ENCODE results near the gene TENM3. TPM values are rescaled to one million over a fixed set of nuclear protein-coding genes. Genes with fewer than 3 reads are reported as not detected.

Gene TENM3
- total RNA-seq, 4 donors from 2014 or later = 5.9 to 61.5 (median 24.6) TPM

DNA sequence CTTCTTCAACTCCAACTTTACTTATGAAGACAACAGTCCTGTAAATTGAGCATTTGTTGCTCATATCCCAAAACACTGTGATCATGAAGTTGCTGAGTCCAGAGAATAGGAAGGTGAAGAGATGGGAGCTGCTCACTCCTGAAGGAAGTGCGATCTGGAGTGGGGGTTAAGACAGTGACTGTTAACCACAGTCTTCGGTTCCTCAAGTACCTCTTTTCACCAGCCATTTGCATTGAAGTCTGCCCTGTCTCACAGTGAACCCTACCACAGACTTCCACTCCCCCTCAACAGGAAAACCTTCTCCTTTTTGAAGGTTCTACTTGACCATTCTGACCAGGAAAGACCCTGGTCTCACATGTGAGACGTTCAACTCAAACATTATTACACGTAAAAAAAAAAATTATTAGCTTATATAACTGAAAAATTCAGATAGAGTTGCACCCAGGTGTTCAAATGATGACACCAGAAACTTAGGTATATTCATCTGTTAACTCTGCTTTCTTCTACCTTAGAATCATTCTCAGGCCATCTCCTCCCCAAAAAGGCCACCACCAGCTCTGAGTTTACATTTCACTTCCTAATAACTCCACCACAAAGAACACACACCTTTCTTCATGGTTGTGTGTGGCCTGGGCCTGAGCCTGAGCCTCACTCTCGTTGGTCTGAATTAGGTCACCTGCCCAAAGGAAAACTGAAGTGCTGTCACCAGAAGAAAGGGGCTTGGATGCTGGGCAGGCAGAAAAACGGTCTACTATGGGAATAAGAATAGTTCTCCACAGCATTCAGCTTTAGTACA, 474.8 kb downstream of the TENM3 start:
- DNase-seq = no peak
- Histone ChIP-seq H3K4me3 (no peak overlapping the region), H3K9me3 (no peaks in the 10 kb centered on the region), H3K36me3 (peaks cover 0 to 3% of the 10 kb centered on the region in 2 donors), H3K27ac (no peak overlapping the region), H3K27me3 (no peaks in the 10 kb centered on the region), H3K4me1 (no peaks in the 10 kb centered on the region)
- no peak for TF ChIP-seq POLR2A (IDR thresholded peaks at IDR 0.05)
- TF ChIP-seq, protein P1, sequence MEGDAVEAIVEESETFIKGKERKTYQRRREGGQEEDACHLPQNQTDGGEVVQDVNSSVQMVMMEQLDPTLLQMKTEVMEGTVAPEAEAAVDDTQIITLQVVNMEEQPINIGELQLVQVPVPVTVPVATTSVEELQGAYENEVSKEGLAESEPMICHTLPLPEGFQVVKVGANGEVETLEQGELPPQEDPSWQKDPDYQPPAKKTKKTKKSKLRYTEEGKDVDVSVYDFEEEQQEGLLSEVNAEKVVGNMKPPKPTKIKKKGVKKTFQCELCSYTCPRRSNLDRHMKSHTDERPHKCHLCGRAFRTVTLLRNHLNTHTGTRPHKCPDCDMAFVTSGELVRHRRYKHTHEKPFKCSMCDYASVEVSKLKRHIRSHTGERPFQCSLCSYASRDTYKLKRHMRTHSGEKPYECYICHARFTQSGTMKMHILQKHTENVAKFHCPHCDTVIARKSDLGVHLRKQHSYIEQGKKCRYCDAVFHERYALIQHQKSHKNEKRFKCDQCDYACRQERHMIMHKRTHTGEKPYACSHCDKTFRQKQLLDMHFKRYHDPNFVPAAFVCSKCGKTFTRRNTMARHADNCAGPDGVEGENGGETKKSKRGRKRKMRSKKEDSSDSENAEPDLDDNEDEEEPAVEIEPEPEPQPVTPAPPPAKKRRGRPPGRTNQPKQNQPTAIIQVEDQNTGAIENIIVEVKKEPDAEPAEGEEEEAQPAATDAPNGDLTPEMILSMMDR (IDR thresholded peaks at IDR 0.05) = no peak
- intact Hi-C loops (cut with DNase I; ENCODE audit: low total_unique reads) = no loop called here

DNA sequence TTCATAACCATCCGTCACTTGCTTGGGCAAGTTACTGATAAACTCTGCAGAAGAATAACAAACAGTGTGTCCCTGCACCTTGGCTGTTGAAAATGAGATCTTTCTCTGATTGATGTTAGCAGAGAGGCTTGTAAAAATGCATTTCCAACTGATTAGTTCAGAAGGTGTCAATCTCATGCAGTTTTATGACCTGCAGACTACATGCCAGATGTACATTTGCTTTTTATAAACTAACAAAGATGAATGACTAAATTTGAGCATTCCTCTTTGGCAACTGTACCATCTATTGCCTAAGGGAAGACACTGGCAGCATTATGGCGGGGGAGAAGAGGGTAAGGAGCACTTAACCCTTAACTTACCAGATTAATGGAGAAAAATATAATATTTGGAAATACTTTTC, 481.2 kb downstream of the TENM3 start:
- no peak overlapping the region for H3K27ac ChIP-seq
- no peaks in the 10 kb centered on the region for H3K9me3 ChIP-seq
- no peak for DNase-seq
- no peak overlapping the region for H3K4me3 ChIP-seq
- peaks cover 0 to 3% of the 10 kb centered on the region in 2 donors for H3K36me3 ChIP-seq
- H3K27me3 ChIP-seq = no peaks in the 10 kb centered on the region
- H3K4me1 ChIP-seq = no peaks in the 10 kb centered on the region
- TF ChIP-seq, protein P1 (IDR thresholded peaks at IDR 0.05) = no peak
- no peak for TF ChIP-seq POLR2A (IDR thresholded peaks at IDR 0.05)
- intact Hi-C loops (cut with DNase I; ENCODE audit: low total_unique reads) = no loop called here

DNA sequence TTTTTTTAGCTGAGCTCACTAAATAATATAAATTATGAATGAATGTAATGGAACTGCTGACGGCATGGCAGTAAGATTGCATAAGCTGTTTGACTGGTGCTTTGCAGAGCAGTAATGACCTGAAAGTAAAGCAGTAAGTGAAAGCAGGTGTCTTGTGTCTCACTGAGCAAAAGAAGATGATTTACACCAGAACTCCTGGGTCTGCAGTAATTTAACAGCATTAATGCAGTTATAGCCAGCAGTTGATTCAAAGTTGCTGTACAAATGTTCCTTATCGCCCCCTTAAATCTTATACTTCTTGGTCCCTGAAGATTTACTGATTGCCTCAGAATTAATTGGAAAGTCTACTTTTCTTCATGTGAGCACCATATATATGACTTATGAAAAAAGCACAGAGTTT, 486.3 kb downstream of the TENM3 start:
- Histone ChIP-seq H3K4me3 (no peak overlapping the region), H3K36me3 (no peaks in the 10 kb centered on the region), H3K9me3 (no peaks in the 10 kb centered on the region), H3K4me1 (no peaks in the 10 kb centered on the region), H3K27me3 (no peaks in the 10 kb centered on the region), H3K27ac (no peak overlapping the region)
- DNase-seq = no peak
- TF ChIP-seq, protein P1 (IDR thresholded peaks at IDR 0.05) = no peak
- intact Hi-C loops (cut with DNase I; ENCODE audit: low total_unique reads) = no loop called here

DNA sequence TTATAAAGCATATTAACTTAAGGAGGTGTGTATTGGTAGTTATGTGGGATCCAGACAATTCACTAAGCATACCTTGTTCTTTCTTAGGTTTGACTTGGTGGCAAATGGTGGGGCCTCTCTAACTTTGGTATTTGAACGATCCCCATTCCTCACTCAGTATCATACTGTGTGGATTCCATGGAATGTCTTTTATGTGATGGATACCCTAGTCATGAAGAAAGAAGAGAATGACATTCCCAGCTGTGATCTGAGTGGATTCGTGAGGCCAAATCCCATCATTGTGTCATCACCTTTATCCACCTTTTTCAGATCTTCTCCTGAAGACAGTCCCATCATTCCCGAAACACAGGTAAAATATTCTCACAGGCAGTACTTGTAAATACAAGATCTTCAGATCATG, 487.6 kb downstream of the TENM3 start:
- Histone ChIP-seq H3K36me3 (no peaks in the 10 kb centered on the region), H3K4me3 (no peak overlapping the region), H3K27me3 (no peaks in the 10 kb centered on the region), H3K27ac (no peak overlapping the region), H3K4me1 (no peaks in the 10 kb centered on the region), H3K9me3 (no peaks in the 10 kb centered on the region)
- no peak for DNase-seq
- intact Hi-C loops (cut with DNase I; ENCODE audit: low total_unique reads) = no loop called here
- TF ChIP-seq, protein P1 (IDR thresholded peaks at IDR 0.05) = no peak
- no peak for TF ChIP-seq POLR2A (IDR thresholded peaks at IDR 0.05)

DNA sequence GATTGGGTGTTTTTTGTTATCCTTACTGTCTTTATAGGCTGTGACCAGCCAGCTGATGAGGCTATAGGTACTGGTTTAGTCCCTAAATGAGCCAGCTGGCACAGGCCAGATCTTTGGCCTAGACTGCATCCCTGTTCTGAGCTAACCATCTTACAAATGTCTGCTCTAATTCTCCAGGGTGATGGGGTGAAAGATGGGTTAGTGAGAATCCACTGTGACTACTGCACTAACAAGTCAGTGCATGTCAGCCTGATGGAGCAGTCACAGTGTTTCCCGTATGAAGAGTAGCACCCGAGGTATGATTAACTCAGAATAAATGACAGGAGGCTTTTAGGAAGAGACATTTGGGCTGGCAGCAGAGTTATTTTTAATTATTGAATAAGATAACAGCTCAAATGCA, 493.0 kb downstream of the TENM3 start:
- no peak overlapping the region for H3K4me3 ChIP-seq
- intact Hi-C loops (cut with DNase I; ENCODE audit: low total_unique reads) = no loop called here
- H3K4me1 ChIP-seq = no peaks in the 10 kb centered on the region
- H3K27me3 ChIP-seq = no peaks in the 10 kb centered on the region
- no peaks in the 10 kb centered on the region for H3K36me3 ChIP-seq
- H3K27ac ChIP-seq = no peak overlapping the region
- TF ChIP-seq, protein P1 (IDR thresholded peaks at IDR 0.05) = no peak
- no peak for TF ChIP-seq POLR2A (IDR thresholded peaks at IDR 0.05)
- H3K9me3 ChIP-seq = no peaks in the 10 kb centered on the region
- DNase-seq = no peak

Measured in uterus (tissue), 4 donors.